Head of caudate nucleus (tissue), 42 donors: ENCODE data around the gene WIZ.
"Not testable (repeated sequence)": the region's sequence is repeated elsewhere in the genome, so short reads cannot be mapped to it uniquely, and the experiment has no call there.

Experiments
- DNase-seq, 42 donors: peaks; one replicate each; pipeline versions ENCODE4 v3.0.0 to v3.0.0-alpha.2; 2020 to 2021; ENCODE audit warnings: mixed read lengths in 7 of 42
- intact Hi-C: fragments of 100-400 bp; cut with DNase I; formaldehyde crosslinking; loops from one replicate; pipeline ENCODE4 v1.15.0; 2022

Gene WIZ

GRCh38 chr19:15399234-15399515, 50.6 kb downstream of the WIZ start:
- peak in 1 of 42 donors; percentile 6 for DNase-seq
- intact Hi-C loops = no loop called here

- DNase-seq = peak in 3 of 42 donors; percentile 6 to 32 (median 15)
- intact Hi-C loops = no loop called here
These were observed 51.1 kb downstream of the WIZ start for GRCh38 chr19:15398501-15399233.

- intact Hi-C loops = no loop called here
- DNase-seq = peak in 1 of 42 donors; percentile 16
These were observed 52.0 kb downstream of the WIZ start for GRCh38 chr19:15397782-15398181.

DNA sequence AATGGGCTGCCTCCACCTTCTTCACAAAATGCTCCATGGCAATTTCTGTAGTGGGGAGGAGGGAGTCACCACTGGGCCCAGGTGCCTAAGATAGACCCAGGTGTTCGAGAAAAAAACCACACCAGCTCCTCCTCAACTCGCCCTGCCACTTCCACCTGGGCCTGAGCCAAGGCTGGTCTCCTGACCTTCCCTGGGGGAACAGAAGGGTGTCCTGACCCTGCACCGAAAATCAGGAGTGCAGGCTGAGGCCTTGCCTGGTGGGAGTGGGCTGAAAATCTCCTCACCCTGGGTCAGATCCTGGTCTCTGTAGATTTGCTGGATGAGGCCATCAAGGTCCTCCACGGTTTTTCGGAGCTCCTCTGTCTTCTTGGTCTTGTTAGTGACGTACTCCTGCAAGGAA, 52.5 kb downstream of the WIZ start:
- intact Hi-C loops = no loop called here
- peak in 2 of 42 donors; percentile 0 to 15 for DNase-seq

DNA sequence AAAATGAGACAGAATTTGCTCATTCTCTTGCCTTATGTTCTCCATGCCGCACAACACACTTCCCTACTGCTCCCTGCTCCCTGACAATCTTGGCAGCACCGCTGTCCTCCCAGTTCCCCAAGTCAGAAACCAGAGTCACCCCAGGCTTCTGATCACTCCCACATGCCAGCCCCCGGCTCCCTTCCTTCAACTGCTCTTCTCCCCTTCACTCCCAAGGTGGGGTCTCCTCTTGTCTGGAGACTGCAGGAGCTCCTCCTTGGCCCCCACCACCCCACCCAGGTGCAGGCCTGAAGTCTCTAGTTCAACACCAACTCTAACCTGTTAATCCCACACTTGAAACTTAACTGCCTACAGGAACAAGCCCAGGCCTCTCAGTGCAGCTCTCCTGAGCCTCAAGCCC, 53.3 kb downstream of the WIZ start:
- DNase-seq = peak in 4 of 42 donors; percentile 5 to 23 (median 10)
- intact Hi-C loops = no loop called here

DNA sequence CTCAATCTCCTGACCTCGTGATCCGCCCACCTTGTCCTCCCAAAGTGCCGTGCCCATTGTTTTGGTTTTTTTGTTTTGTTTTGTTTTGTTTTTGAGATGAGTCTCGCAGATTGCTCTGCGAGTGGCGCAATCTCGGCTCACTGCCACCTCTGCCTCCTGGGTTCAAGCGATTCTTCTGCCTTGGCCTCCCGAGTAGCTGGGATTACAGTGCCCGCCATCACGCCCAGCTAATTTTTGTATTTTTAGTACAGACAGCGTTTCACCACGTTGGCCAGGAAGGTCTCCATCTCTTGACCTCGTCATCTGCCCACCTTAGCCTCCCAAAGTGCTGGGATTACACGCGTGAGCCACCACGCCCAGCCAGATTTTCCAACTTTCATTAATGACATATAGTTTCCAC, 54.5 kb downstream of the WIZ start:
- intact Hi-C loops = not testable (repeated sequence)
- DNase-seq = peak in 1 of 42 donors; percentile 2

DNA sequence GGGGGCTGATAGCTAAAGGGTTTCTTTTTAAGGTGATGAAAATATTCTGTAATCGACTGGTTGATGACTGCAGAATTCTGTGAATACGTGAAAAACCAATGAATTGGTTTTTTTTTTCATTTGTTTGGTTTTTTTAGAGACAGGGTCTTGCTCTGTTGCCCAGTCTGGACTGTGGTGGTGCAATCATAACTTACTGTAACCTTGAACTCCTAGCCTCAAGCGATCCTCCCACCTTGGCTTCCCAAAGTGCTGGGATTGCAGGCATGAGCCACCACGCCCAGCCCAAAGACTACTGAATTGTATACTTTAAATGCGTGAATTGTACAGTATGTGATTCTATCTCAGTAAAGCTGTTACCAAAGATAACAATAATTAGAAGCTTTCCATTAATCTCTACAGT, 55.3 kb downstream of the WIZ start:
- peak in 1 of 42 donors; percentile 4 for DNase-seq
- intact Hi-C loops = no loop called here

- no peak for DNase-seq
- intact Hi-C loops = no loop called here
These were observed 55.8 kb downstream of the WIZ start for GRCh38 chr19:15393963-15394362.

DNA sequence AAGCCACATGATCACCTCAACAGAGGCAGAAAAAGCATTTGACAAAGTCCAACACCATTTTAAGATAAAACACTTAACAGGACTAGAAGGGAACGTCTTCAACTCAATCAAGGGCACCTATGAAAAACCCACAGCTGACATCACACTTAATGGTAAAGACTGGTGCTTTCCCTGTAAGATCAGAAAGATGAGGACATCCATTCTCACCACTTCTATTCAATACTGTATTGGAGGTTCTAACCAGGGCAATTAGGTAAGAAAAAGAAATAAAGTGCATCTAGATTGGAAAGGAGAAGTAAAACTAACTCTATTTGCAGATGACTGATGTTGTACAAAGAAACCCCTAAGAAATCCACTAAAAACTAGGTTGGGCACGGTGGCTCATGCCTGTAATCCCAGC, 58.9 kb downstream of the WIZ start:
- no peak for DNase-seq
- intact Hi-C loops = no loop called here

DNA sequence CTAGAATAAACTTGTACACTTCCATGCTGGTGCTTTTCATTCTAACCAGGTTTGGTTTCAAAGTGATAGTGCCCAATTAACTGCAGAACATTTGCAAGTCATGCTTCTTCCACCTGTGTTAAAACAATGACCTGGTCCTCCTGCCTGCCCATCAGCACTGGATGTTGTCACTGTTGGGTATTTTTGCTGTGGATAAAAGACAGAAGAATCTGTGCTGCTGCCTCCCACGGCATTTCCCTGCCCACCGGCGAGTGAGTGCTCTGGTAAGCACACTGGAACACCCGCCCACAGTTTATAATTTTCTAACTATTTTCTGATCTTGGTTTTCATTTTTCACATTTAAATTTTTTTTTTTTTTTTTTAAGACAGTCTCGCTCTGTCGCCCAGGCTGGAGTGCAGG, 67.9 kb downstream of the WIZ start:
- DNase-seq = peak in 22 of 42 donors; percentile 18 to 77 (median 44)
- intact Hi-C loops = loop anchor here (5.0 kb wide), 1 partner anchor 115 kb away; no protein-coding TSS in a partner anchor

- DNase-seq = no peak
- intact Hi-C loops = loop anchor here (5.0 kb wide), 1 partner anchor 114 kb away; no protein-coding TSS in a partner anchor
These were observed 68.3 kb downstream of the WIZ start for GRCh38 chr19:15381429-15381828.

GRCh38 chr19:15379999-15380647, 69.6 kb downstream of the WIZ start:
- DNase-seq = peak in 12 of 42 donors; percentile 17 to 43 (median 32)
- intact Hi-C loops = loop anchor here (5.0 kb wide), 2 partner anchors 37 to 113 kb away; partner anchors contain the start of gene AKAP8L

DNA sequence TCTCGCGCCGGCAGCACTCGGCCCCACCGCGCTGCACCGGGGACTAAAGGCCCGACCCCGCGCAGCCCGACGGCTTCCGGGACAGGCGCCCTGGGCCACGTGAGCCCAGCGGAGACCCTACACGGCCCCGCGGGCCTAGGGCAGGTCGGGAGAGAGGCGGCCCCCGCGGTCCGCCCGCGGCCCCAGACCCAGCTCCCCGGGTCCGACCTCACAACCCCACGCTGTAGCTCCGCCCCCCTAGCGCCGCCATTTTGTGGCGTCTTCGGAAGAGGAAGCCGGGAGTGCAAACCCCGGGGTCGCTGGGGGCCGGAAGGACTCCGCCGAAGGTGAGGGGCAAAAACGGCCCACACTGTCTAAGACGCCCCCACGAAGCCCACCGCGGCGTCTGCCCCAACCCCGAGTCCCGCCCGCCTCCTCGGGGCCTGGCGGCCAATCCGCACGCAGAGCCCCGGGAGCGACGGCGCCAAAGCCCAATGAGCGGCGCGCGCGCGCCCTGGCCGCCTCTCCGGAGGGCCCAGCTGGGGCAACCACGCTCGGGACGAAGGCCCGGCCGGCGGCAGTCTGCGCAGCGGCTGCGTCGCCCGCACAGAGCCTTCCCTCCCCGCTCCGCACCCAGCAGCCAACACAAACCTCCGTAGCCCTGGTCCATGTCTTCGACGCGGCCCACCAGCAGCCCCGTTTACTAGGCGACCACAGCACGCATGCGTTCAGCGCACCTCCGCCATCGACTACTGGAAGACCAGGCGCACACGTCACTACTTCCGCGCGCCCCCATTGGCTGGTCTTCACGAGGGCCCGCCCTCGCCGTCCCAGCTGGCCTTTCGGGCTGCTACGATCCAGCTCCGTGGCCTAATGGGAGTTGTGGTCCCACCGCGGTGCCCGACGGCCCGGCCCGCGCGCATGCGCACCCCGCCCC, 70.4 kb downstream of the WIZ start, which contains the start of gene AKAP8:
Gene AKAP8 (minus strand): TSS at position 705 of the 916 bp plus-strand sequence. CDS start 56 bp downstream, at position 649.
- DNase-seq = peak; percentile 96 to 99 (median 98)
- intact Hi-C loops = loop anchor here (5.0 kb wide), 1 partner anchor 38 kb away; the partner anchor contains the start of gene AKAP8L

DNA sequence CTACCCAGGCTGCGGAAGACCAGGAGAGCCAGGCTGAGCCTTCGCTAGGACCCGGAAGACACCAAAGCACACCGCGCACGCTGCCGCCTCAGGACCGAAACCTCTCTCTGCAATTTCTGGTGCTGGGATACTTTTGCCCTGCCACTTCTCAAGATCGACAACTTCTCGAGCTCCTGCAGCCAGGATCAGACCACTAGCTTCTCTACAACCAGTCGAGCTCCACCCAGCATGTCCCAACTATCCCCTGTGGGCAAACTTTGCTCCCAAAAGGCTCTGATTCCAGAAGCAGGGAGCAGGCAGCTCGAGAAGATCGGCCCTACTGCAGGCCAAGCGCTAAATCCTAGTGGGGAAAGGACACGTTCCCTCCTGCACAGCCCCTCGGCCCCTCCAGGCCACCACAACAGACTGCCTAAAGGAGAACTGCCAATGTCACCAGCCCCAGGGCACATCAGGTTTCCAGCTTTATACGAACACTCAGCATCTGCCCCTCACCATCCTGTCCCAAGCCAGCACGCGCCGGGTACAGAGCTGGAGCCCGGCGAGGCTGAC, 71.1 kb downstream of the WIZ start:
- intact Hi-C loops = loop anchor here (5.0 kb wide), 1 partner anchor 39 kb away; the partner anchor contains the start of gene AKAP8L
- DNase-seq = peak in 35 of 42 donors; percentile 31 to 73 (median 51)

DNA sequence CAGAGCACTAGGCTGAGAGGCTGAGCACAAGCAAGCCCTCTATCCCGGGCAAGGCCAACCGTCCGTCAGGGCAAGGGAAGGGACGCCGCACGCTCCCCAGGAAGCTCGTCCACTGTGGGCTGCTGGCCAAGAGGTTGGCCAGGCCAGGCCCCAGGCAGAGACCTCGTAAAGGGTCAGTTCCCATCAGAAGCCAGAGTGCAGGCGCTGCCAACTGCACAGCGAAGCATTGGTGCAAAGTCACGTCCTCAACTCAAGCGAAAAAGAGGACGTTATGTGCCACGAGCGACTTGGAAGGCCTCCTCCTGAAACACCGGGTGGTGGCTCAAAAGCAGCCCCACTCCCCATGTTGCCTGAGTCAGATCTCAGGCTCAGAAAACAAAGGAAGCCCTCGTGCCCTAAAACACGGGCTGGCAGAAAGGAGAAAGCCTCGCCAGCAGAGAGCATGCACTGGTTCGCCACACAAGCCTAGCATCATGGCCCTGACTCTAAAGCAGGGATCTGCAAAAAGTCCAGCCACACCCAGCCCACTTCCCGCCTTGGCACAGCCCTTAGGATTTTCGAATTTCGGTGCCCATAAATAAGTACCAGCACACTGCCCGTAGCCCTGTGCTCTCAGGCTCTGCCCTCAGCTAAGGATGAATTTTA, 74.8 kb downstream of the WIZ start:
- intact Hi-C loops = loop anchor here (5.0 kb wide), 1 partner anchor 42 kb away; the partner anchor contains the start of gene AKAP8L
- DNase-seq = no peak

DNA sequence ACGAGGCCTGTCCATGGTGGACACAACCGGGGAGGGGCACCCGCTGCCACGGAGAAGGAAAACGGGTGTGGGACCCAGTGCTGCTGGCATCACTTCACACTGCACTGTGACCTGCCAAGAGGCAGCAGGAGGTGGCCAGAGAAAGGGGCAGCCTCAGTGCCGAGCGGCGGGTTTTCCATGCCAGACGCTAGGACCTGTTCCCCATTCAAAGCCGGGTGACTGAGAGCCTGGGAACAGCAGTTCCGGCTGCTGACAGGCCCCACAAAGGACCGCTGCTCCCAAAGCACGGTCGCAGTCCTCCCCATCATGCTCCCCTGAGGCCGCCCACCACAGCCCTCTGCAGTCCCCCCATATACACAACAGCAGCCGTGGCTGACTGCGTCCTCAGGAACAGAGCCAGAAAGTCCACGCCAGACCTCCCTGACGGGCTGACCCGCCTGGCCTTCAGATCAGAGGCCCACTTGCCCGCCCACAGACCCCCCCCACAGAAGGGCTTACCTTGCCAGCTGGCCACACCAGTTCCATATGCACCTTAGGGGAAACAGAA, 75.6 kb downstream of the WIZ start:
- intact Hi-C loops = no loop called here
- peak in 6 of 42 donors; percentile 14 to 54 (median 24) for DNase-seq

GRCh38 chr19:15373644-15374043, 76.1 kb downstream of the WIZ start:
- intact Hi-C loops = no loop called here
- peak in 1 of 42 donors; percentile 30 for DNase-seq

GRCh38 chr19:15372891-15373301, 76.9 kb downstream of the WIZ start:
- no peak for DNase-seq
- intact Hi-C loops = no loop called here
